Panc1 (cell line): ENCODE results near the gene NAT10. TPM values are rescaled to one million over a fixed set of nuclear protein-coding genes. Genes with fewer than 3 reads are reported as not detected.

Experiments used
- ATAC-seq: fragments of 200-7000 bp; cut with Tn5 transposase; 2 replicates; pipeline ENCODE4 v1.9.1; 2020; ENCODE audit warnings: mild to moderate bottlenecking, moderate library complexity
- BruUV-seq: library from RNA; stranded (reverse); fragments of 400-500 nt; replicated peaks from 2 replicates; lab custom pipeline; 2021; lab: Mats Ljungman, UMichigan
- CTCF ChIA-PET: fragments of 300-600 bp; sonication (Branson Sonifier 250); formaldehyde crosslinking; loops from one replicate; lab custom pipeline; 2022; ENCODE audit warnings: antibody characterized with exemption; lab: Charles Lee
- POLR2A ChIA-PET: fragments of 300-600 bp; sonication (Branson Sonifier 250); formaldehyde crosslinking; loops from one replicate; lab custom pipeline; 2022; ENCODE audit warnings: antibody characterized with exemption; lab: Charles Lee
- DNase-seq: peaks from one replicate; pipeline ENCODE4 v3.0.0-alpha.2; 2010; ENCODE audit warnings: low read depth, low spot score
- H3K27ac ChIP-seq: 2 replicates; pipeline ENCODE4 v1.5.1; 2011; ENCODE audit warnings: mild to moderate bottlenecking, low read length, inconsistent platforms
- H3K27me3 ChIP-seq: fragments of 200-500 bp; sonication (Bioruptor generic); 2 replicates; pipeline ENCODE4 v1.6.0; 2014; ENCODE audit warnings: low read length, inconsistent platforms; ENCODE audit not compliant: control insufficient read depth, insufficient read depth
- H3K36me3 ChIP-seq: fragments of 200-500 bp; sonication (Bioruptor generic); 2 replicates; pipeline ENCODE4 v1.5.1; 2014; ENCODE audit warnings: inconsistent platforms, mild to moderate bottlenecking, low read length, moderate library complexity; ENCODE audit not compliant: control insufficient read depth, insufficient read depth
- H3K4me1 ChIP-seq: 2 replicates; pipeline ENCODE4 v1.5.1; 2011; ENCODE audit warnings: inconsistent platforms, mild to moderate bottlenecking, low read length, moderate library complexity; ENCODE audit not compliant: control insufficient read depth, insufficient read depth
- H3K4me3 ChIP-seq, 2 experiments: 2 replicates each; pipeline ENCODE4 v1.5.1; 2011 to 2012; ENCODE audit warnings: low read depth in 2 of 2, low read length in 2 of 2, mild to moderate bottlenecking in 2 of 2, inconsistent platforms in 1 of 2, moderate library complexity in 1 of 2
- H3K9me3 ChIP-seq: fragments of 200-500 bp; sonication (Bioruptor generic); 2 replicates; pipeline ENCODE4 v1.5.1; 2014; ENCODE audit warnings: low read depth, mild to moderate bottlenecking, inconsistent platforms, low read length, moderate library complexity; ENCODE audit not compliant: control insufficient read depth, insufficient read depth
- POLR2AphosphoS5 ChIP-seq: IDR thresholded peaks from 2 replicates; pipeline ENCODE4 v1.6.1; 2012; ENCODE audit warnings: mild to moderate bottlenecking, low read depth, low read length, moderate library complexity
- REST ChIP-seq, 2 experiments: IDR thresholded peaks; 2 replicates each; pipeline ENCODE4 v1.6.1; 2011 to 2012; ENCODE audit warnings: low read depth in 2 of 2, control low read depth in 1 of 2, low read length in 1 of 2, mild to moderate bottlenecking in 1 of 2, moderate library complexity in 1 of 2; ENCODE audit not compliant: insufficient read depth in 1 of 2
- SIN3A ChIP-seq: IDR thresholded peaks from 2 replicates; pipeline ENCODE4 v1.6.1; 2012; ENCODE audit warnings: low read depth, mild to moderate bottlenecking, low read length, moderate library complexity, borderline replicate concordance; ENCODE audit not compliant: insufficient read depth
- TCF7L2 ChIP-seq: IDR thresholded peaks from 2 replicates; pipeline ENCODE4 v1.6.1; 2011; ENCODE audit warnings: mild to moderate bottlenecking, low read depth, low read length, inconsistent platforms
- in situ Hi-C: cut with HindIII; loops from 2 replicates; pipeline ENCODE4 v1.10.0; 2016; ENCODE audit warnings: low sequenced_read_pairs, low pct_unique_long_range_greater_than_20kb
- intact Hi-C: fragments of 100-400 bp; cut with micrococcal nuclease; formaldehyde crosslinking; loops from one replicate; pipeline ENCODE4 v1.10.0; 2022; ENCODE audit not compliant: unreplicated experiment
- total RNA-seq: library from RNA; stranded (reverse); gene quantifications from one replicate; pipeline ENCODE4 v1.2.1, GENCODE V29; 2021; ENCODE audit not compliant: unreplicated experiment
- TF ChIP-seq, protein P1 (sequence below): fragments of 450-650 bp; IDR thresholded peaks from 2 replicates; pipeline ENCODE4 v1.5.1; 2017; ENCODE audit warnings: mild to moderate bottlenecking

NAT10 gene
- total RNA-seq, 1 experiment from 2014 or later, result 64.9 TPM

DNA sequence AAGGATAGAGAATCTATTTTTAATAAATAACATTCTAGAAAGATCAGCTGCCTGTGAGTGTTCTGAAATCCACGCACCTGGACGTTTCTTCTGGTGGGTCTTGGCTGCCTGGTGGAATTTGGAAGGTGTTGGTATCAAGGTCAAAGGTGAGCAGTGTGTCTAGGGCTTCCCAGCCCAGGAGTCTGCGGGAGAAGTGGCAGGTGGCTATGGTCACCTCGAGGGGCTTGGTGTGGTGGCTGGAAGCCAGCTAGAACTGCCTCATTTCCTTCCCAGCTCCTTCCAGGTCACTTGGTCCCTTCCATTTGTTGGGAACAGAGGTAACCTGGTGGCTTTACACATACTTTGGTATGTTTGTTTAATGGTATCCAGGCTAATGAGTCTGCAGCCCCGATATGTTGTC, 41.4 kb downstream of the NAT10 start:
- Histone ChIP-seq H3K9me3 (no peaks in the 10 kb centered on the region), H3K4me1 (peaks cover 13% of the 10 kb centered on the region; the same call in 1 of the 2 replicates), H3K27me3 (no peaks in the 10 kb centered on the region), H3K36me3 (peaks cover 36% of the 10 kb centered on the region), H3K27ac (no peak overlapping the region), H3K4me3 (no peak overlapping the region)
- no peak for TF ChIP-seq TCF7L2
- TF ChIP-seq, protein P1, sequence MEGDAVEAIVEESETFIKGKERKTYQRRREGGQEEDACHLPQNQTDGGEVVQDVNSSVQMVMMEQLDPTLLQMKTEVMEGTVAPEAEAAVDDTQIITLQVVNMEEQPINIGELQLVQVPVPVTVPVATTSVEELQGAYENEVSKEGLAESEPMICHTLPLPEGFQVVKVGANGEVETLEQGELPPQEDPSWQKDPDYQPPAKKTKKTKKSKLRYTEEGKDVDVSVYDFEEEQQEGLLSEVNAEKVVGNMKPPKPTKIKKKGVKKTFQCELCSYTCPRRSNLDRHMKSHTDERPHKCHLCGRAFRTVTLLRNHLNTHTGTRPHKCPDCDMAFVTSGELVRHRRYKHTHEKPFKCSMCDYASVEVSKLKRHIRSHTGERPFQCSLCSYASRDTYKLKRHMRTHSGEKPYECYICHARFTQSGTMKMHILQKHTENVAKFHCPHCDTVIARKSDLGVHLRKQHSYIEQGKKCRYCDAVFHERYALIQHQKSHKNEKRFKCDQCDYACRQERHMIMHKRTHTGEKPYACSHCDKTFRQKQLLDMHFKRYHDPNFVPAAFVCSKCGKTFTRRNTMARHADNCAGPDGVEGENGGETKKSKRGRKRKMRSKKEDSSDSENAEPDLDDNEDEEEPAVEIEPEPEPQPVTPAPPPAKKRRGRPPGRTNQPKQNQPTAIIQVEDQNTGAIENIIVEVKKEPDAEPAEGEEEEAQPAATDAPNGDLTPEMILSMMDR, result no peak
- TF ChIP-seq SIN3A, result no peak
- TF ChIP-seq REST (IDR thresholded peaks at IDR 0.05; ENCODE audit: insufficient read depth in 1 of 2, low read depth in 2 of 2, low read length in 1 of 2), result no peak
- TF ChIP-seq POLR2AphosphoS5, result no peak
- no TSS peak for BruUV-seq
- ATAC-seq (no peak), DNase-seq (no peak)
- intact Hi-C loops, result no loop called here
- CTCF ChIA-PET, result no interaction called here
- in situ Hi-C loops, result no loop called here
- POLR2A ChIA-PET, result interaction anchor here (0.6 kb wide), 1 partner anchor 247 kb away, joined by 3 read pairs; no protein-coding TSS in a partner anchor

- in situ Hi-C loops, result no loop called here
- H3K4me3 ChIP-seq, result no peak overlapping the region
- peaks cover 29% of the 10 kb centered on the region for H3K36me3 ChIP-seq
- DNase-seq (no peak), ATAC-seq (no peak)
- no TSS peak for BruUV-seq
- H3K27ac ChIP-seq, result no peak overlapping the region
- TF ChIP-seq POLR2AphosphoS5 (no peak), REST (IDR thresholded peaks at IDR 0.05; ENCODE audit: insufficient read depth in 1 of 2, low read depth in 2 of 2, low read length in 1 of 2) (no peak), TCF7L2 (no peak), SIN3A (no peak)
- TF ChIP-seq, protein P1, result no peak
- no peaks in the 10 kb centered on the region for H3K9me3 ChIP-seq
- intact Hi-C loops, result no loop called here
- CTCF ChIA-PET, result no interaction called here
- peaks cover 17% of the 10 kb centered on the region; the same call in 1 of the 2 replicates for H3K4me1 ChIP-seq
- POLR2A ChIA-PET, result no interaction called here
- no peaks in the 10 kb centered on the region for H3K27me3 ChIP-seq
Observed at GRCh38 chr11:34147581-34147980, 42.2 kb downstream of the NAT10 start.
